ENCODE measurements around the gene FAM222B.
"Not testable (repeated sequence)": the region's sequence is repeated elsewhere in the genome, so short reads cannot be mapped to it uniquely, and the experiment has no call there.

The FAM222B gene

GRCh38 chr17:28723159-28723835 lies 119.3 kb downstream of the FAM222B start:
- H3K27me3 ChIP-seq = no peaks in the 10 kb centered on the region
- TF ChIP-seq CTCF (IDR thresholded peaks at IDR 0.05) = no peak
- intact Hi-C loops (cut with DNase I; ENCODE audit: low total_unique reads) = no loop called here
- no peak for DNase-seq
- peaks cover 4 to 65% (median 50%) of the 10 kb centered on the region in 4 donors for H3K4me1 ChIP-seq
- peaks cover 36 to 38% (median 37%) of the 10 kb centered on the region in 3 donors for H3K36me3 ChIP-seq
- H3K4me3 ChIP-seq = no peak overlapping the region
- H3K27ac ChIP-seq = no peak overlapping the region
- no peaks in the 10 kb centered on the region for H3K9me3 ChIP-seq

DNA sequence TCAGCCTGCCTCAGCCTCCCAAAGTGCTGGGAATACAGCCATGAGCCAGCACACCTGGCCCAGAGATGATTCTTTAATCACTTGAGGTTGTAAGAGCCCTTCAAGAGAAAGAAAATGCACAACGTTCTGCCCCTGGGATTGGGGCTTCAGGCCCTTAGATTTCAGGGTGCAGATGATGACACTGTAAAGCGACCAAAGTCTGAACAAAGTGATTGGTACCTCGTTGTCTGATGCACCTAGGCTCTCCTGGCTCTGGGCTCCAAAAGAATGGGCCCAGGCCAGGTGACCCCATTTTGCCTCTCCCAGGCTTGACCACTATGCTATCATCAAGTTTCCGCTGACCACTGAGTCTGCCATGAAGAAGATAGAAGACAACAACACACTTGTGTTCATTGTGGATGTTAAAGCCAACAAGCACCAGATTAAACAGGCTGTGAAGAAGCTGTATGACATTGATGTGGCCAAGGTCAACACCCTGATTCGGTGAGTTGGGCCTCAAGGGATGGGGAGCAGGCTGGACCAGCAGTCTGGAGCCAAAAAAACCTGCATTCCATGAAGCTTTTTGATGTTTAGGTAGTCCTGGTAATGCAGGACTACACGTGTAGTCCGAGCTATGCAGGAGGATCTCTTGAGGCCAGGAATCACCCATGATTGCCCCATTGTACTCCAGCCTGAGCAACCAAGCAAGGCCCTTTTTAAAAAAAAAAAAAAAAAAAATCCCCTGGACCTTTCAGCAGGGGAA lies 120.0 kb downstream of the FAM222B start:
- Histone ChIP-seq H3K9me3 (no peaks in the 10 kb centered on the region), H3K36me3 (peaks cover 36 to 38% (median 37%) of the 10 kb centered on the region in 3 donors), H3K27ac (no peak overlapping the region), H3K4me3 (no peak overlapping the region), H3K4me1 (peaks cover 4 to 63% (median 53%) of the 10 kb centered on the region in 4 donors), H3K27me3 (no peaks in the 10 kb centered on the region)
- TF ChIP-seq CTCF (IDR thresholded peaks at IDR 0.05) = no peak
- intact Hi-C loops (cut with DNase I; ENCODE audit: low total_unique reads) = no loop called here
- DNase-seq = no peak

DNA sequence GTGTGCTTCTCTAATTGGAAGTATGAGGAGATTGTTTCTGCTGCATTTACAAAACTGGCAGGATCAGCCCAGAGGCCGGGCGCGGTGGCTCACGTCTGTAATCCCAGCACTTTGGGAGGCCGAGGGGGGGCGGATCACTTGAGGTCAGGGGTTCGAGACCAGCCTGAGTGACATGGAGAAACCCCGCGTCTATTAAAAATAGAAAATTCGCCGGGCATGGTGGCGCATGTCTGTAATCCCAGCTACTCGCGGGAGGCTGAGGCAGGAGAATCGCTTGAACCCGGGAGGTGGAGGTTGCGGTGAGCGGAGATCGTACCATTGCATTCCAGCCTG lies 121.6 kb downstream of the FAM222B start:
- Histone ChIP-seq H3K4me1 (peaks cover 4 to 62% (median 54%) of the 10 kb centered on the region in 4 donors), H3K27ac (peak overlapping the region; percentile 96 to 98), H3K36me3 (peaks cover 36 to 38% (median 37%) of the 10 kb centered on the region in 3 donors)

GRCh38 chr17:28720247-28720996 lies 122.2 kb downstream of the FAM222B start:
- Histone ChIP-seq H3K27me3 (no peaks in the 10 kb centered on the region), H3K36me3 (peaks cover 37 to 43% (median 39%) of the 10 kb centered on the region in 3 donors), H3K4me3 (peak overlapping the region; percentile 81 to 86), H3K4me1 (peaks cover 0 to 60% (median 53%) of the 10 kb centered on the region in 4 donors), H3K9me3 (no peaks in the 10 kb centered on the region), H3K27ac (peak overlapping the region; percentile 96 to 98)
- intact Hi-C loops (cut with DNase I; ENCODE audit: low total_unique reads) = no loop called here
- no peak for DNase-seq
- TF ChIP-seq CTCF (IDR thresholded peaks at IDR 0.05) = no peak

More for the DNA sequence above, 121.6 kb downstream of the FAM222B start:
- H3K27me3 ChIP-seq; H3K9me3 ChIP-seq; intact Hi-C loops (cut with DNase I; ENCODE audit: low total_unique reads); DNase-seq: not testable (repeated sequence)
- H3K4me3 ChIP-seq = peak overlapping the region; percentile 81 to 86

DNA sequence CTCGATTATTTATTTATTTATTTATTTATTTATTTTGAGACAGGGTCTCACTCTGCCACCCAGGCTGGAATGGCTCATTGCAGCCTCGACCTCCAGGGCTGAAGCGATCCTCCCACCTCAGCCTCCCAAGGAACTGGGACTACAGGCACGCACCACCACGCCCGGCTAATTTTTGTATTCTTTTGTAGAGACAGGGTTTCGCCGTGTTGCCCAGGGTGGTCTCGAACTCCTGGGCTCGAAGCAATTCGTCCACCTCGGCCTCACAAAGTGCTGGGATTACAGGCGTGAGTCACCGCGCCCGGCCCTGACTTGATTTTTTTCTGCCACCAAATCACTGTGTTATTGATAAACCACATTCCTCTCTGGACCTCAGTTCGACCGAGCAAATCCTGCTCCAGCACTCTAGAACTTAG lies 123.6 kb downstream of the FAM222B start:
- H3K36me3 ChIP-seq = peaks cover 43 to 50% (median 48%) of the 10 kb centered on the region in 3 donors
- peak overlapping the region; percentile 96 to 98 for H3K27ac ChIP-seq
- TF ChIP-seq CTCF (IDR thresholded peaks at IDR 0.05) = no peak
- H3K9me3 ChIP-seq = no peaks in the 10 kb centered on the region
- H3K4me3 ChIP-seq = peak overlapping the region; percentile 81 to 86
- peaks cover 0 to 54% (median 49%) of the 10 kb centered on the region in 4 donors for H3K4me1 ChIP-seq
- DNase-seq = no peak
- intact Hi-C loops (cut with DNase I; ENCODE audit: low total_unique reads) = no loop called here
- no peaks in the 10 kb centered on the region for H3K27me3 ChIP-seq
